Gastrocnemius medialis (tissue), 4 donors: ENCODE data around the gene NFATC2IP. TPM values are rescaled to one million over a fixed set of nuclear protein-coding genes. Genes with fewer than 3 reads are reported as not detected.
A peak's percentile ranks its signal among the peaks of the same experiment; 100 is the strongest.
"Not testable (repeated sequence)": the region's sequence is repeated elsewhere in the genome, so short reads cannot be mapped to it uniquely, and the experiment has no call there.

Experiments
- ATAC-seq, 2 donors: fragments of 150-250 bp; one replicate each; pipeline ENCODE4 v1.9.1; 2016
- DNase-seq, 2 donors: peaks; one replicate each; pipeline ENCODE4 v3.0.0-alpha.2; 2019
- H3K27ac ChIP-seq, 4 donors: fragments of 200-600 bp; sonication (generic); 1 replicate in 1 of 4; 2 replicates in 3 of 4; pipeline ENCODE4 v1.5.1; 2016 to 2018; ENCODE audit warnings: mild to moderate bottlenecking in 2 of 4, moderate library complexity in 1 of 4
- H3K27me3 ChIP-seq, 3 donors: fragments of 200-600 bp; sonication (generic) in 2 of 3; 1 replicate in 1 of 3; 2 replicates in 2 of 3; pipeline versions ENCODE4 v1.5.1 to v1.6.0; 2016 to 2019; ENCODE audit warnings: mild to moderate bottlenecking in 1 of 3, moderate library complexity in 1 of 3
- H3K36me3 ChIP-seq, 2 donors: fragments of 200-600 bp; sonication (generic) in 1 of 2; one replicate each; pipeline ENCODE4 v1.5.1; 2017 to 2018
- H3K4me1 ChIP-seq, 2 donors: fragments of 200-600 bp; sonication (generic) in 1 of 2; one replicate each; pipeline ENCODE4 v1.5.1; 2016 to 2017; ENCODE audit warnings: mild to moderate bottlenecking in 2 of 2
- H3K4me3 ChIP-seq, 4 donors: fragments of 200-600 bp; sonication (generic) in 3 of 4; 1 replicate in 1 of 4; 2 replicates in 3 of 4; pipeline ENCODE4 v1.5.1; 2016 to 2019; ENCODE audit warnings: mild to moderate bottlenecking in 2 of 4
- H3K9me3 ChIP-seq, 3 donors: fragments of 200-600 bp; sonication (generic) in 2 of 3; 1 replicate in 1 of 3; 2 replicates in 2 of 3; pipeline ENCODE4 v1.5.1; 2016 to 2019
- POLR2A ChIP-seq, 2 donors: fragments of 450-650 bp; IDR thresholded peaks; one replicate each; pipeline ENCODE4 v1.6.1; 2017; ENCODE audit warnings: antibody characterized with exemption in 2 of 2, mild to moderate bottlenecking in 2 of 2, moderate library complexity in 2 of 2
- in situ Hi-C, 4 donors: fragments of 200-750 bp; cut with MboI; loops; one replicate each; pipeline versions ENCODE4 v1.15.0 to v1.8.0; 2017; ENCODE audit warnings: low sequenced_read_pairs in 4 of 4
- intact Hi-C: fragments of 100-400 bp; cut with DNase I; formaldehyde crosslinking; loops from one replicate; pipeline ENCODE4 v1.15.1; 2023; ENCODE audit warnings: low total_unique reads
- total RNA-seq, 4 donors: library from RNA; depleted of rRNA; stranded (reverse); fragments of >200 nt; gene quantifications; one replicate each; pipeline versions ENCODE4 v1.1.0 to v1.2.3, GENCODE V29; 2016
- TF ChIP-seq, protein P1 (sequence below), 5 experiments: fragments of 450-650 bp in 3 of 5; fragments of 200-600 bp in 2 of 5; sonication (generic) in 2 of 5; IDR thresholded peaks in 4 of 5; conservative IDR thresholded peaks in 1 of 5; 1 replicate in 4 of 5; 2 replicates in 1 of 5; pipeline ENCODE4 v1.5.1; 2016 to 2019; ENCODE audit warnings: antibody characterized with exemption in 5 of 5, mild to moderate bottlenecking in 3 of 5, moderate library complexity in 3 of 5

NFATC2IP gene
- total RNA-seq, 4 donors from 2014 or later, result 10.3 to 18.5 (median 14.2) TPM

DNA sequence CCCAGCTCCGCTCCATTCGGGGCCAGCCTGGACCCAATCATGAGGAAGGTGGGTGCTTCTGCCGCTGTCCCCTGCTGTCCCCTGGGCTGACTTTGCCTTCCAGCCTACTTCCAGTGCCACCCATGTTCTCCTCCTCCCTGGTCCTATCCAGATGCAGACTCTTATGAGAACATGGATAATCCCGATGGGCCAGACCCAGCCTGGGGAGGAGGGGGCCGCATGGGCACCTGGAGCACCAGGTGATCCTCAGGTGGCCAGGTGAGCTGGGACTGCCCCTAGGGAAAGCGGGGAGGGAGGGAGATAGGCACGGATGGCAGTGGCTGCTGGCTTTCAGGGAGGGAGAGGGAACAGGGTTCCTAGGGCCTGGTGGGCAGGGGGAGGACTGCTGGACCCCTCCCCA, 12.0 kb upstream of the NFATC2IP start:
- no peaks in the 10 kb centered on the region for H3K27me3 ChIP-seq
- H3K27ac ChIP-seq, result no peak overlapping the region
- intact Hi-C loops, result no loop called here
- no peak overlapping the region for H3K4me3 ChIP-seq
- no peak for ATAC-seq
- no peaks in the 10 kb centered on the region for H3K4me1 ChIP-seq
- in situ Hi-C loops, result no loop called here
- no peaks in the 10 kb centered on the region for H3K36me3 ChIP-seq
- TF ChIP-seq, protein P1, sequence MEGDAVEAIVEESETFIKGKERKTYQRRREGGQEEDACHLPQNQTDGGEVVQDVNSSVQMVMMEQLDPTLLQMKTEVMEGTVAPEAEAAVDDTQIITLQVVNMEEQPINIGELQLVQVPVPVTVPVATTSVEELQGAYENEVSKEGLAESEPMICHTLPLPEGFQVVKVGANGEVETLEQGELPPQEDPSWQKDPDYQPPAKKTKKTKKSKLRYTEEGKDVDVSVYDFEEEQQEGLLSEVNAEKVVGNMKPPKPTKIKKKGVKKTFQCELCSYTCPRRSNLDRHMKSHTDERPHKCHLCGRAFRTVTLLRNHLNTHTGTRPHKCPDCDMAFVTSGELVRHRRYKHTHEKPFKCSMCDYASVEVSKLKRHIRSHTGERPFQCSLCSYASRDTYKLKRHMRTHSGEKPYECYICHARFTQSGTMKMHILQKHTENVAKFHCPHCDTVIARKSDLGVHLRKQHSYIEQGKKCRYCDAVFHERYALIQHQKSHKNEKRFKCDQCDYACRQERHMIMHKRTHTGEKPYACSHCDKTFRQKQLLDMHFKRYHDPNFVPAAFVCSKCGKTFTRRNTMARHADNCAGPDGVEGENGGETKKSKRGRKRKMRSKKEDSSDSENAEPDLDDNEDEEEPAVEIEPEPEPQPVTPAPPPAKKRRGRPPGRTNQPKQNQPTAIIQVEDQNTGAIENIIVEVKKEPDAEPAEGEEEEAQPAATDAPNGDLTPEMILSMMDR (IDR thresholded peaks at IDR 0.05 in 4 of 5, conservative IDR thresholded peaks at IDR 0.05 in 1 of 5), result no peak
- TF ChIP-seq POLR2A (IDR thresholded peaks at IDR 0.05), result no peak
- H3K9me3 ChIP-seq, result no peaks in the 10 kb centered on the region
- DNase-seq, result no peak

DNA sequence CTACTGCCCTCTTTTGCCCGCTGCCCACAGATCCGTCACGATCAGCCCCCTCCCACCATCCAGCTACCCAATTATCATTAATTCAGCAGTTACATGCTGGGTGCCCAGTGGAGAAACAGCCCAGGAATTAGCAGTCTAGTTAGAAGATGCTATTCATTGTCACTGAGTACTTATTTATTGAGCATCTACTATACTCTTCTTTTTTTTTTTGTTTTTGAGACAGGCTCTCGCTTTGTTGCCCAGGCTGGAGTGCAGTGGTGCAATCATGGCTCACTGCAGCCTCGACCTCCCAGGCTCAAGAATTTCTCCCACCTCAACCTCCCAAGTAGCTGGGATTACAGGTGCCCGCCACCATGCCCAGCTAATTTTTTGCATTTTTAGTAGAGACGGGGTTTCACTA, 10.9 kb upstream of the NFATC2IP start:
- H3K36me3 ChIP-seq, H3K27me3 ChIP-seq, H3K27ac ChIP-seq, DNase-seq, intact Hi-C loops, H3K4me3 ChIP-seq, ATAC-seq, H3K9me3 ChIP-seq, H3K4me1 ChIP-seq: not testable (repeated sequence)
- in situ Hi-C loops, result loop anchor here (10.0 kb wide), 3 partner anchors 65 to 115 kb away; partner anchors contain the start of genes SH2B1 (in 2 of the 4), ATP2A1 (in 1 of the 4) and ATXN2L (in 1 of the 4)

DNA sequence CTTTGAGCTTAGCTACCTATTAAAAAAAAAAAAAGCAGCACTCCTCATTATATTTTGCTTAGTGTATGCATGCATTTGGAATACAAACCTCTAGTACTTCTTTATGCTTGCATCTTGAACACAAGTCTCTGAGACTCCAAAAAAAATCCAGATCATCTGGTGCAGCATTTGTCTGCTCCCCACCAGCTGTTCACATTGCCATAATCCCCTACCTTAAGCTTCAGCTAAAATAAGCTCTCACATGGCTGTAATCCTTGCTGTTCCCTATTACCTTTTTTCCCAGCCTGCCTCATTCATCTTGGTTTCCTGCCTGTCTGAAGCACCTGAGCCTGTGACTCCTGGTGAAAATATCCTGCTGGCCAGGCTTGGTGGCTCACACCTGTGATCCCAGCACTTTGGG, 7.5 kb upstream of the NFATC2IP start:
- Histone ChIP-seq H3K36me3 (no peaks in the 10 kb centered on the region), H3K9me3 (no peaks in the 10 kb centered on the region), H3K27ac (no peak overlapping the region), H3K27me3 (no peaks in the 10 kb centered on the region), H3K4me3 (no peak overlapping the region), H3K4me1 (peaks cover 5 to 9% of the 10 kb centered on the region in 2 donors)
- in situ Hi-C loops (loop anchor here (10.0 kb wide), 3 partner anchors 68 to 118 kb away; partner anchors contain the start of genes SH2B1 (in 2 of the 4), ATP2A1 (in 1 of the 4) and ATXN2L (in 1 of the 4)), intact Hi-C loops (no loop called here)
- DNase-seq, result no peak
- TF ChIP-seq, protein P1 (IDR thresholded peaks at IDR 0.05 in 4 of 5, conservative IDR thresholded peaks at IDR 0.05 in 1 of 5), result no peak
- TF ChIP-seq POLR2A (IDR thresholded peaks at IDR 0.05), result no peak
- no peak for ATAC-seq

DNA sequence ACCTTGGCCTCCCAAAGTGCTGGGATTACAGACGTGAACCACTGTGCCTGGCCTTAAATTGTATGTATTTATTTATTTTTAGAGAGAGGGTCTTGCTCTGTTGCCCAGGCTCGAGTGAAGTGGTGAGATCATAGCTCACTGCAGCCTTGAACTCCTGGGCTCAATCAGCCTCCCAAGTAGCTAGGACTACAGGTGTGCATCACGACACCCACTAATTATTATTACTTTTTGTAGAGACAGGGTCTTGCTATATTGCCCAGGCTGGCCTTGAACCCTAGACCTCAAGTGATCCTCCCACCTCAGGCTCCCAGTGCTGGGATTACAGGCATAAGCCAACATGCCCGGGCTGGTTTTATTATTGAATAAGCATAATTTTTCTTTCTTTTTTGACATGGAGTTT, 4.1 kb upstream of the NFATC2IP start:
- Histone ChIP-seq H3K36me3 (no peaks in the 10 kb centered on the region), H3K27me3 (no peaks in the 10 kb centered on the region), H3K9me3 (no peaks in the 10 kb centered on the region), H3K27ac (no peak overlapping the region), H3K4me1 (peaks cover 7 to 14% of the 10 kb centered on the region in 2 donors), H3K4me3 (no peak overlapping the region)
- intact Hi-C loops, result no loop called here
- in situ Hi-C loops, result loop anchor here (5.0 to 10.0 kb wide), 4 partner anchors 72 to 124 kb away; partner anchors contain the start of genes ATXN2L (in 3 of the 4), SH2B1 (in 2 of the 4) and ATP2A1 (in 1 of the 4)
- no peak for TF ChIP-seq POLR2A (IDR thresholded peaks at IDR 0.05)
- TF ChIP-seq, protein P1 (IDR thresholded peaks at IDR 0.05 in 4 of 5, conservative IDR thresholded peaks at IDR 0.05 in 1 of 5), result no peak
- DNase-seq (no peak), ATAC-seq (no peak)

DNA sequence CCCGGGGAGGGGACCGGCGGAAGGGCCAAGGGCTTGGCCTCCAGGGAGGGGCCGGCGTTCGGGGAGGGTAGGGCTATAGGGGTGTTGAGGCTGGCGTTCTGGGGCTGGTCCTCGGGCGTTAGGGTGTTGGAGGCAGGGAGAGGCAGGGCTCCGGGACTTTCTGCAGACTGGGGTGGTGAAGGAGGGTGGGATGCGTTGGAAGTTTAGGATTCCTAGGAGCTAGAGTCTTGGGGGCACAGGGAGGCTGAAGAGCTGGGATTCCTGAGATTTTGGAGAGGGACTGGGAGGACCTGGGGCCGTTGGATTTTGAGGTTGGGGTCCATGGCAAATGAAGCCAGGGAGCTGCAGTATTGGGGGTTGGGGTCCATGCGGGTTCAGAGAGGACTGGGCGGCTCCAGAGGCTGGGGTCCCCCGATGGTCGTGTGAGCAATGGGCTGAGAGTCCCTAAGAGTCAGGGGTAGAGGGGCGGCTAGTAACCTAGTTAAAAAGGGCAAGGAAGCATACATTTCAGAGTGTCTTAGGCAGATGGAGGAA, 740 bp downstream of the NFATC2IP start:
- peak overlapping the region; percentile 74 to 88 (median 87) for H3K27ac ChIP-seq
- H3K4me3 ChIP-seq, result peak overlapping the region; percentile 72 to 98 (median 76)
- in situ Hi-C loops (no loop called here), intact Hi-C loops (loop anchor here (5.0 kb wide), 1 partner anchor 89 kb away; the partner anchor contains the start of gene SH2B1)
- no peaks in the 10 kb centered on the region for H3K27me3 ChIP-seq
- peaks cover 0 to 44% of the 10 kb centered on the region in 2 donors for H3K36me3 ChIP-seq
- TF ChIP-seq, protein P1 (IDR thresholded peaks at IDR 0.05 in 4 of 5, conservative IDR thresholded peaks at IDR 0.05 in 1 of 5), result no peak
- TF ChIP-seq POLR2A (IDR thresholded peaks at IDR 0.05), result no peak
- no peak for ATAC-seq
- no peak for DNase-seq
- peaks cover 9% of the 10 kb centered on the region in 2 donors for H3K4me1 ChIP-seq
- no peaks in the 10 kb centered on the region for H3K9me3 ChIP-seq
